ENCODE results near the gene PITPNB.

- no peak for TF ChIP-seq POLR2A (IDR thresholded peaks at IDR 0.05)
- TF ChIP-seq CTCF (IDR thresholded peaks at IDR 0.05) = no peak
These were observed 84.5 kb downstream of the PITPNB start for GRCh38 chr22:27834364-27835185.

All from Peyer's patch (tissue), 4 donors.